ENCODE results near the gene PRKCA. TPM values are rescaled to one million over a fixed set of nuclear protein-coding genes. Genes with fewer than 3 reads are reported as not detected.

Gene PRKCA
- total RNA-seq, 2 donors from 2014 or later: 6.5 to 6.6 TPM

- Histone ChIP-seq H3K27ac (no peak overlapping the region), H3K27me3 (no peaks in the 10 kb centered on the region), H3K9me3 (no peaks in the 10 kb centered on the region), H3K4me1 (peaks cover 31% of the 10 kb centered on the region), H3K36me3 (replicated peaks in 1 of 2; ENCODE audit: insufficient read depth in 1 of 2, low read depth in 2 of 2) (no peaks in the 10 kb centered on the region), H3K4me3 (no peak overlapping the region)
- intact Hi-C loops (cut with DNase I): no loop called here
- no peak for ATAC-seq
- TF ChIP-seq CTCF (IDR thresholded peaks at IDR 0.05) (no peak), POLR2A (IDR thresholded peaks at IDR 0.05) (no peak)
- DNase-seq: no peak
- WGBS, 2 donors: 85 to 99% methylated on average over 8 of the region's 8 CpGs
These were observed 144.7 kb downstream of the PRKCA start for GRCh38 chr17:66447159-66447558.

GRCh38 chr17:66448026-66448639 lies 145.7 kb downstream of the PRKCA start:
- no peak overlapping the region for H3K4me3 ChIP-seq
- H3K27ac ChIP-seq: peak overlapping the region; percentile 33 to 60 (median 46)
- H3K9me3 ChIP-seq: no peaks in the 10 kb centered on the region
- peaks cover 31% of the 10 kb centered on the region for H3K4me1 ChIP-seq
- DNase-seq (peak in 2 of 4 donors; percentile 22 to 23), ATAC-seq (peak; percentile 81)
- no peak for TF ChIP-seq CTCF (IDR thresholded peaks at IDR 0.05)
- TF ChIP-seq POLR2A (IDR thresholded peaks at IDR 0.05): no peak
- no peaks in the 10 kb centered on the region for H3K36me3 ChIP-seq (replicated peaks in 1 of 2; ENCODE audit: insufficient read depth in 1 of 2, low read depth in 2 of 2)
- WGBS, 2 donors: 15 to 16% methylated on average over 14 of the region's 14 CpGs
- intact Hi-C loops (cut with DNase I): no loop called here
- H3K27me3 ChIP-seq: no peaks in the 10 kb centered on the region

GRCh38 chr17:66449418-66449977 lies 147.1 kb downstream of the PRKCA start:
- H3K36me3 ChIP-seq (replicated peaks in 1 of 2; ENCODE audit: insufficient read depth in 1 of 2, low read depth in 2 of 2): no peaks in the 10 kb centered on the region
- WGBS, 2 donors: 82 to 83% methylated on average over 8 of the region's 8 CpGs
- H3K27me3 ChIP-seq: no peaks in the 10 kb centered on the region
- H3K4me3 ChIP-seq: no peak overlapping the region
- intact Hi-C loops (cut with DNase I): no loop called here
- no peak for TF ChIP-seq CTCF (IDR thresholded peaks at IDR 0.05)
- TF ChIP-seq POLR2A (IDR thresholded peaks at IDR 0.05): no peak
- no peak for ATAC-seq
- no peak for DNase-seq
- peaks cover 31% of the 10 kb centered on the region for H3K4me1 ChIP-seq
- no peaks in the 10 kb centered on the region for H3K9me3 ChIP-seq
- H3K27ac ChIP-seq: peak overlapping the region in 1 of 4 donors; percentile 19

- no peak for DNase-seq
- 61 to 78% methylated on average over 12 of the region's 12 CpGs for WGBS, 2 donors
- TF ChIP-seq POLR2A (IDR thresholded peaks at IDR 0.05) (no peak), CTCF (IDR thresholded peaks at IDR 0.05) (no peak)
- H3K4me3 ChIP-seq: no peak overlapping the region
- H3K27ac ChIP-seq: no peak overlapping the region
- H3K9me3 ChIP-seq: no peaks in the 10 kb centered on the region
- intact Hi-C loops (cut with DNase I): no loop called here
- ATAC-seq: no peak
- no peaks in the 10 kb centered on the region for H3K36me3 ChIP-seq (replicated peaks in 1 of 2; ENCODE audit: insufficient read depth in 1 of 2, low read depth in 2 of 2)
- no peaks in the 10 kb centered on the region for H3K27me3 ChIP-seq
- H3K4me1 ChIP-seq: peaks cover 31% of the 10 kb centered on the region
These were observed 147.8 kb downstream of the PRKCA start for GRCh38 chr17:66450008-66450851.
